Esophagus squamous epithelium (tissue), 5 donors: ENCODE measurements around the gene SCARB1. TPM values are rescaled to one million over a fixed set of nuclear protein-coding genes. Genes with fewer than 3 reads are reported as not detected.

Experiments
- DNase-seq: peaks from one replicate; lab custom pipeline; 2025; lab: John Stamatoyannopoulos, UW
- H3K27ac ChIP-seq, 4 donors: fragments of 200-600 bp; sonication (generic); one replicate each; pipeline ENCODE4 v1.5.1; 2016 to 2019; ENCODE audit warnings: mild to moderate bottlenecking in 1 of 4
- H3K27me3 ChIP-seq, 4 donors: fragments of 200-600 bp; sonication (generic); 1 replicate in 3 of 4; 2 replicates in 1 of 4; pipeline versions ENCODE4 v1.5.1 to v1.6.0; 2017 to 2021; ENCODE audit warnings: antibody characterized with exemption in 1 of 4
- H3K36me3 ChIP-seq, 3 donors: fragments of 200-600 bp; sonication (generic); one replicate each; pipeline ENCODE4 v1.5.1; 2016 to 2019
- H3K4me1 ChIP-seq, 3 donors: fragments of 200-600 bp; sonication (generic); one replicate each; pipeline ENCODE4 v1.5.1; 2017 to 2019
- H3K4me3 ChIP-seq, 4 donors: fragments of 200-600 bp; sonication (generic); 1 replicate in 3 of 4; 2 replicates in 1 of 4; pipeline ENCODE4 v1.5.1; 2016 to 2019; ENCODE audit warnings: mild to moderate bottlenecking in 2 of 4, moderate library complexity in 1 of 4
- H3K9me3 ChIP-seq, 3 donors: fragments of 200-600 bp; sonication (generic); one replicate each; pipeline ENCODE4 v1.5.1; 2016 to 2019
- POLR2A ChIP-seq, 4 donors: fragments of 450-650 bp; IDR thresholded peaks; one replicate each; pipeline ENCODE4 v1.6.1; 2017; ENCODE audit warnings: antibody characterized with exemption in 4 of 4, mild to moderate bottlenecking in 4 of 4, moderate library complexity in 3 of 4
- WGBS, 2 donors: methylation state at CpG; one replicate each; pipeline ENCODE4 v1.1.5; 2018; 5-methylcytosine and 5-hydroxymethylcytosine counted together
- intact Hi-C: fragments of 100-400 bp; cut with DNase I; formaldehyde crosslinking; loops from one replicate; pipeline ENCODE4 v1.15.0; 2022
- total RNA-seq, 4 donors: library from RNA; depleted of rRNA; stranded (reverse); fragments of >200 nt; gene quantifications; one replicate each; pipeline ENCODE4 v1.1.0, GENCODE V29; 2016
- TF ChIP-seq, protein P1 (sequence below), 6 experiments: fragments of 450-650 bp in 4 of 6; fragments of 200-600 bp in 2 of 6; sonication (generic) in 2 of 6; IDR thresholded peaks; one replicate each; pipeline ENCODE4 v1.5.1; 2016 to 2019; ENCODE audit warnings: antibody characterized with exemption in 6 of 6, mild to moderate bottlenecking in 4 of 6, moderate library complexity in 4 of 6
- donor health status: DM: yes; HTN: yes; CAD: no.

The SCARB1 gene
- total RNA-seq, 4 donors from 2014 or later, result 7.1 to 9.5 (median 8.8) TPM

DNA sequence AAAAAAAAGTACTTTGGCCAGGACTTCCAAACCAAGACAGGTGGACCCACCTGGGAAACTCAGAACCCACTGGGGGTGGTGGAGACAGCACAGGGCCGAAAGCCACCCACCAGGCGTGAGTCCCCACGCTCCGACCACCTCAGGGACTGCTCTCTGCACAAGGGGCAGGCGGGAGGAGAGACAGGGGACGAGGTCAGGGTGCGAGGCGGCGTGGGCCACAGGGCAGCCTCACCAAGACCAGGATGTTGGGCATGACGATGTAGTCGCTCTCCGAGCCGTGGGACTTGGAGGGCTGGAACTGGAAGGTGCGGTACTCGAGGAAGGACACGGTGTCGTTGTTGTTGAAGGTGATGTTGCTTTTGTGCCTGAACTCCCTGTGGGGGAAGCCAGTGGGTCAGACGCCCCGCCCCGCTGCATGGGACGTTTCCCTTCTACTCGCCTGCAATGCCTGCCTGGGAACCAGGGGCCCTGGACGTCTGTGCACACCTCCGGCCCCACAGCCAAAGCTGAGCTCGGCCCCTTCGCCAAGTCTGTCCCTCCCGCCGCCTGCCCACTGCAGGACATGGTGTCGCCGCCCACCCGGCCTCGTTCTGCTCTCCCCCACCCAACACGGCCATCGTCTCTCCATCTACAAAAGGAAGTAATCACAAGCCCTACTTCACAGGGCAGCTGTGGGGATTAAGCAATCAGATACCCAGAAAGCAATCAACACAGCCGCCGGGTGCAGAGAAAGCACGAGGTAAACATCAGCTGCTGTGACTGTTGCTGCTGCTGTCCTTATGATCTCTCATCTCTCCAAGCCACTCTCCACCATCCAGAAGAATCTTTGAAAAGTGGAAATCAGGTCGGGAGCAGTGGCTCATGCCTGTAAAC, 48.7 kb downstream of the SCARB1 start:
- TF ChIP-seq, protein P1, sequence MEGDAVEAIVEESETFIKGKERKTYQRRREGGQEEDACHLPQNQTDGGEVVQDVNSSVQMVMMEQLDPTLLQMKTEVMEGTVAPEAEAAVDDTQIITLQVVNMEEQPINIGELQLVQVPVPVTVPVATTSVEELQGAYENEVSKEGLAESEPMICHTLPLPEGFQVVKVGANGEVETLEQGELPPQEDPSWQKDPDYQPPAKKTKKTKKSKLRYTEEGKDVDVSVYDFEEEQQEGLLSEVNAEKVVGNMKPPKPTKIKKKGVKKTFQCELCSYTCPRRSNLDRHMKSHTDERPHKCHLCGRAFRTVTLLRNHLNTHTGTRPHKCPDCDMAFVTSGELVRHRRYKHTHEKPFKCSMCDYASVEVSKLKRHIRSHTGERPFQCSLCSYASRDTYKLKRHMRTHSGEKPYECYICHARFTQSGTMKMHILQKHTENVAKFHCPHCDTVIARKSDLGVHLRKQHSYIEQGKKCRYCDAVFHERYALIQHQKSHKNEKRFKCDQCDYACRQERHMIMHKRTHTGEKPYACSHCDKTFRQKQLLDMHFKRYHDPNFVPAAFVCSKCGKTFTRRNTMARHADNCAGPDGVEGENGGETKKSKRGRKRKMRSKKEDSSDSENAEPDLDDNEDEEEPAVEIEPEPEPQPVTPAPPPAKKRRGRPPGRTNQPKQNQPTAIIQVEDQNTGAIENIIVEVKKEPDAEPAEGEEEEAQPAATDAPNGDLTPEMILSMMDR (IDR thresholded peaks at IDR 0.05), result no peak
- no peak for TF ChIP-seq POLR2A (IDR thresholded peaks at IDR 0.05)
- WGBS, 2 donors, result 83 to 87% methylated on average over 18 to 21 of the region's 38 CpGs
- DNase-seq, result no peak

DNA sequence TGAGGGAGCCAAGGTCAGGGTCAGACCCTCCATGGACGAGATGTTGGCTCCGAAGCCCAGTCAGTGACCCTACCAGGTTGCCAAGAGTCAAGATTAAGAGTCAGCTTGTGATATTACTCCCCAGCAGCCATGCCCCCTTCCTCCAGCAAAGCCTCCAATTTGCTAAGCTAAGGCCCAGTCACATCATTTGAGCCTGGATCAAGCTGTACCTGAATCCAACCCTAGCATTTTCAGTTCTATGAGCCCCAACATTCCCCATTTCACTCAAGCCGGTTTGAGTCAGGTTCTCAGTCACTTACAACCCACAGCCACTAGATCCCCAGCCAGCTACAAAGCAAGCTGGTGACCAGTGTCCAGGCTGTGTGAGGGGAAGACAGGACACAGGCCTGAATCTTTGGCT, 49.9 kb downstream of the SCARB1 start:
- no peak for DNase-seq
- no peak overlapping the region for H3K4me3 ChIP-seq
- intact Hi-C loops, result no loop called here
- H3K27me3 ChIP-seq, result no peaks in the 10 kb centered on the region
- H3K36me3 ChIP-seq, result peaks cover 0 to 43% (median 0%) of the 10 kb centered on the region in 3 donors
- TF ChIP-seq, protein P1 (IDR thresholded peaks at IDR 0.05), result no peak
- TF ChIP-seq POLR2A (IDR thresholded peaks at IDR 0.05), result no peak
- H3K27ac ChIP-seq, result no peak overlapping the region
- H3K4me1 ChIP-seq, result no peaks in the 10 kb centered on the region
- H3K9me3 ChIP-seq, result no peaks in the 10 kb centered on the region
- 83 to 100% methylated on average over 2 to 3 of the region's 3 CpGs for WGBS, 2 donors

More for the DNA sequence above, 48.7 kb downstream of the SCARB1 start:
- no peaks in the 10 kb centered on the region for H3K27me3 ChIP-seq
- no peaks in the 10 kb centered on the region for H3K9me3 ChIP-seq
- no peak overlapping the region for H3K27ac ChIP-seq
- no peak overlapping the region for H3K4me3 ChIP-seq
- H3K36me3 ChIP-seq, result peaks cover 0 to 37% (median 0%) of the 10 kb centered on the region in 3 donors
- H3K4me1 ChIP-seq, result no peaks in the 10 kb centered on the region
- intact Hi-C loops, result no loop called here

DNA sequence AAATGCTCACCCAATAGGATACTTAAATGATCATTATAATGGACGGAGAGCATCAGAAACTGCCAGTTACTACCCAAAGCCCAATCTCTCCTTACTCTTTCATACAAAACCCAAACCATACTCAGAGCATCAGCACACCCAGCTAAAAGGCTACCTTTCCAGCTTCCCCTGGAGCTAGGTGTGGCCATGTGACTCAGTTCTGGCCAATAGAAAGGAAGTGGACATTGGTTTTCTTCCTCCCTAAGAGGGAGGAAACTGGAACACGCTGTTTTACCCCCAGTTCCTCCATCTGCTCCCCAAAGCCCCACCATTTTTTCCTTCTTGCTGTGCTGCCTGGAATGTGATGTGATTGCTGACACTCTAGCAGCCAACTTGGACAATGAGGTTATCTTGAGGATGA, 50.7 kb downstream of the SCARB1 start:
- H3K27ac ChIP-seq, result no peak overlapping the region
- 81 to 93% methylated on average over 2 of the region's 2 CpGs for WGBS, 2 donors
- no peaks in the 10 kb centered on the region for H3K27me3 ChIP-seq
- no peak overlapping the region for H3K4me3 ChIP-seq
- peaks cover 0 to 43% (median 0%) of the 10 kb centered on the region in 3 donors for H3K36me3 ChIP-seq
- no peak for DNase-seq
- H3K4me1 ChIP-seq, result no peaks in the 10 kb centered on the region
- H3K9me3 ChIP-seq, result no peaks in the 10 kb centered on the region
- intact Hi-C loops, result no loop called here
- TF ChIP-seq POLR2A (IDR thresholded peaks at IDR 0.05), result no peak
- TF ChIP-seq, protein P1 (IDR thresholded peaks at IDR 0.05), result no peak

DNA sequence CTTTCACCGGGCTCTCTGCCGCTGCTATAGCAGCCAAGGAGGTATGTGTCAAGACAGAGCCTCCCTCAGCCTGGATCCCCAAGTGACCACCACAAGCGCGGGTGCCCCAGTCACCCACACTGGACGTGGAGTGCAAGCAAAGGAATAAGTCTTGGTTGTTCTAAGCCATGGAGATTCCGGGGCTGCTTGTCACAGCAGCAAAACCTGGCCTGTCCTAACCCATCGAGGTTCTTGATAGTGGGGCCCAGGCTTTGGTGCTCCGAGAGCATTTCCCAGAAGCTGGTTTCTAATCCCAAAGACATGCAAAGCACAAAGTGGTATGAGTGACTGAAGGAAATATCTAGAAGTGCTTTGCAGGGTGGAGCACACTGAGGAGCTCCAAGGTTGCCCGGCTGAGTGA, 51.3 kb downstream of the SCARB1 start:
- no peak overlapping the region for H3K27ac ChIP-seq
- H3K4me3 ChIP-seq, result no peak overlapping the region
- H3K4me1 ChIP-seq, result no peaks in the 10 kb centered on the region
- H3K27me3 ChIP-seq, result no peaks in the 10 kb centered on the region
- peaks cover 0 to 43% (median 0%) of the 10 kb centered on the region in 3 donors for H3K36me3 ChIP-seq
- intact Hi-C loops, result no loop called here
- no peak for TF ChIP-seq POLR2A (IDR thresholded peaks at IDR 0.05)
- TF ChIP-seq, protein P1 (IDR thresholded peaks at IDR 0.05), result no peak
- DNase-seq, result no peak
- 98 to 100% methylated on average over 1 to 8 of the region's 9 CpGs for WGBS, 2 donors
- no peaks in the 10 kb centered on the region for H3K9me3 ChIP-seq

DNA sequence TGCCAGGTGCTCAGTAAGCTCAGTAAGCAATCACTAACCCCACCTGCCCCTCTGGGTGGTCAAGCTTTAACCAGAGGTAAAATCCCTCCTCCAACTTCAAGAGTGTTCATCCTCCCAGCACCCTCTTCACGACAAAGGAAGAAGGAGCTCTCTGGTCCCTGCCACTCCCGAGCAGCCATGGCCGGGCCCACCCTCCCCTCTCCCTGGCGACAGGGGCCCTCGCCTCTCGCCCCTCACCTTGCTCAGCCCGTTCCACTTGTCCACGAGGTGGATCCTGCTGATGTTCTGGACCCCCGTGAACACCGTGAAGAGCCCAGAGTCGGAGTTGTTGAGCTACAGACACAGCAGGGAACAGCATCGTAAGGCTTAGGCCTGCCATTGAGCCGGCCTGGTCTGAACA, 52.0 kb downstream of the SCARB1 start:
- no peaks in the 10 kb centered on the region for H3K9me3 ChIP-seq
- DNase-seq, result no peak

More for the DNA sequence above, 52.0 kb downstream of the SCARB1 start:
- H3K27ac ChIP-seq, result no peak overlapping the region
- intact Hi-C loops, result no loop called here
- no peak overlapping the region for H3K4me3 ChIP-seq
- 79 to 100% methylated on average over 1 to 6 of the region's 13 CpGs for WGBS, 2 donors
- peaks cover 0 to 51% (median 0%) of the 10 kb centered on the region in 3 donors for H3K36me3 ChIP-seq
- TF ChIP-seq, protein P1 (IDR thresholded peaks at IDR 0.05), result no peak
- no peak for TF ChIP-seq POLR2A (IDR thresholded peaks at IDR 0.05)
- no peaks in the 10 kb centered on the region for H3K27me3 ChIP-seq
- no peaks in the 10 kb centered on the region for H3K4me1 ChIP-seq
